Measurements from ENCODE around the gene SP140. TPM values are rescaled to one million over a fixed set of nuclear protein-coding genes. Genes with fewer than 3 reads are reported as not detected.

The SP140 gene
- total and polyA plus RNA-seq, 9 of the 15 experiments (the other 6 are each of a cell fraction or from before 2014, with no cell fraction given): 0.04 to 1.1 (median 0.57) TPM; not detected in 1

- Histone ChIP-seq H3K9me1 (ENCODE audit: control insufficient read depth, insufficient read depth, low read length) (no peaks in the 10 kb centered on the region), H4K20me1 (replicated peaks; ENCODE audit: control insufficient read depth, insufficient read depth, low read length) (no peaks in the 10 kb centered on the region), H3K27ac (ENCODE audit: extremely low read depth, low read depth, low read length) (no peak overlapping the region), H2AFZ (ENCODE audit: low read depth, low read length) (no peak overlapping the region), H3K36me3 (ENCODE audit: control insufficient read depth, insufficient read depth, low read length) (no peaks in the 10 kb centered on the region), H3K9ac (ENCODE audit: insufficient read depth in 1 of 2, low read depth in 2 of 2, low read length in 2 of 2) (no peak overlapping the region), H3K79me2 (ENCODE audit: control insufficient read depth, insufficient read depth, low read length) (no peaks in the 10 kb centered on the region), H3K4me1 (replicated peaks in 1 of 2; ENCODE audit: control insufficient read depth in 2 of 2, insufficient read depth in 2 of 2, low read length in 2 of 2) (no peaks in the 10 kb centered on the region), H3K27me3 (ENCODE audit: control insufficient read depth in 2 of 2, insufficient read depth in 2 of 2, low read length in 2 of 2) (no peaks in the 10 kb centered on the region; a peak in 1 of 5 replicates), H3K4me3 (no peak overlapping the region), H3K9me3 (replicated peaks; ENCODE audit: control insufficient read depth, insufficient read depth, low read depth, low read length) (no peaks in the 10 kb centered on the region), H3K4me2 (ENCODE audit: insufficient read depth, low read length) (no peak overlapping the region)
- FAIRE-seq (no peak), DNase-seq (ENCODE audit: extremely low read depth in 1 of 4, low spot score in 3 of 4) (no peak), ATAC-seq (no peak)
- no TSS peak for BruUV-seq (replicated peaks)
- ChIA-PET CTCF (ENCODE audit: low intra/inter-chr PET ratio) (no interaction called here), POLR2A (no interaction called here)
- no peak for TF ChIP-seq SIX5 (IDR thresholded peaks at IDR 0.05; ENCODE audit: borderline replicate concordance in 1 of 2, insufficient read depth in 1 of 2, low read depth in 1 of 2, low read length in 2 of 2)
- peak; percentile 86 for TF ChIP-seq ZBTB40 (IDR thresholded peaks at IDR 0.05)
- TF ChIP-seq ZBTB40 (CRISPR knock-in tag; IDR thresholded peaks at IDR 0.05): peak; percentile 69
- no peak for TF ChIP-seq MAZ (CRISPR knock-in tag; conservative IDR thresholded peaks at IDR 0.05 in 1 of 2, IDR thresholded peaks at IDR 0.05 in 1 of 2)
- TF ChIP-seq STAT5A (IDR thresholded peaks at IDR 0.05; ENCODE audit: borderline replicate concordance, low read length): no peak
- no peak for TF ChIP-seq ZNF830 (CRISPR knock-in tag; IDR thresholded peaks at IDR 0.05)
- WGBS (ENCODE audit: insufficient coverage, low coverage, missing lambda C conversion rate): 18% methylated on average over 10 of the region's 10 CpGs
- in situ Hi-C loops (cut with MboI) (no loop called here), intact Hi-C loops (cut with micrococcal nuclease) (no loop called here)
Observed at GRCh38 chr2:230184727-230185578, 40.6 kb upstream of the SP140 start.
